Left hindlimb (tissue), 1 donor: Measurements from ENCODE around the gene FARSB.

ENCODE experiments used
- DNase-seq: peaks from one replicate; pipeline ENCODE4 v3.0.0-alpha.2; 2018

Gene FARSB

DNA sequence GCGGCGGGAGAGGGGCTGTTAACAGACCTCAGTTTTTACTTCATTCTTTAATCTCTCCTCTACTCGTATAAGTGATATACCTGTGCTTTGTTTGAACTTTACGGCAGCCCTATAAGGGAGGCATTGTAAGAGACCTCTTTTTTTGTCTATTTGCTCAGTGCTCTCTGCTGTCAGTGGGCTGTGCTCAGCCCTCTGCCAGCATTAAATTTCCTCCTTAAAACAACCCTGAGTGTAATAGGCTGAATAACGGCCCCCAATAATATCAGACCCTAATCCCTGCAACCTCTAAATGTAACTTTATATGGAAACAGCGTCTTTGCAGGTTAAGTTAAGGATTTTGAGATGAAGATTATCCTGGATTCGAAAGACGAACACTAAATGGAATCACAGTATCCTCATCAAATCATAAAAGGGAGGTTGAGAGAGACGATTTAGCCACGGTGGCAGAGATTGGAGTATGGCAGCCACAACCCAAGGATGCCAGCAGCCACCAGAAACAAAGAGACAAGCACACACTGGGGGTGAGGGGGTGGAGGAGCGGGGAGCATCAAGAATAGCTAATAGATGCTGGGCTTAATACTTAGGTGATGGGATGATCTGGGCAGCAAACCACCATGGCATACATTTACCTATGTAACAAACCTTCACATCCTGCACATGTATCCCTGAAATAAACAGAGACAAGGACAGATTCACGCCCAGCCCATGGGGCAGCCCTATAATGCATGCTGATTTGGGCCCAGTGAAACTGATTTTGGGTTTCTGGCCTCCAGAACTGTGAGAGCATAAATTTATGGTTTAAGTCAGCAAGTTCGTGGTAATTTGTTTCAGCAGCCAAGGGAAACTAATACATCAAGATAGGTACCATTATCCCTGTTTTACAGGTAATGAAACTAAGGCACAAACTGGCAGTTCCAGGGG, 894 bp upstream of the FARSB start:
- no peak for DNase-seq

DNA sequence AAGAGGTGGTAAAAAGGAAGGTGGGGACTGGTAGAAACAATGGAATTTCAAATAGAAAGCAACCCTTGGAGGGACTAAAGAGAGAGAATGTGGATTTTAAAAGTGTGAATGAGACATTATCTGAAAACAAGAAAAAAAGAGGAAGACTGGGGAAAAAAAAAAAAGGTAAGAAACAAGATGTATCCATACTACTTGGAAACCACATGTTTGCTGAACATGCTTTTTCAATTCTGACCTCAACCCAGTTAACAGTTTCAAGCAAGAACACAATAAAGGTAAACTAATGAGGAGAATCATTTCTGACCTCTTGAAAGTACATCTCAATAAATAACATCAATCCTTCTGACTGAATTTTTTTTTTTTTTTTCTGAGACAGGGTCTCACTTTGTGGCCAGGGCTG, 2.6 kb downstream of the FARSB start:
- DNase-seq, result no peak

DNA sequence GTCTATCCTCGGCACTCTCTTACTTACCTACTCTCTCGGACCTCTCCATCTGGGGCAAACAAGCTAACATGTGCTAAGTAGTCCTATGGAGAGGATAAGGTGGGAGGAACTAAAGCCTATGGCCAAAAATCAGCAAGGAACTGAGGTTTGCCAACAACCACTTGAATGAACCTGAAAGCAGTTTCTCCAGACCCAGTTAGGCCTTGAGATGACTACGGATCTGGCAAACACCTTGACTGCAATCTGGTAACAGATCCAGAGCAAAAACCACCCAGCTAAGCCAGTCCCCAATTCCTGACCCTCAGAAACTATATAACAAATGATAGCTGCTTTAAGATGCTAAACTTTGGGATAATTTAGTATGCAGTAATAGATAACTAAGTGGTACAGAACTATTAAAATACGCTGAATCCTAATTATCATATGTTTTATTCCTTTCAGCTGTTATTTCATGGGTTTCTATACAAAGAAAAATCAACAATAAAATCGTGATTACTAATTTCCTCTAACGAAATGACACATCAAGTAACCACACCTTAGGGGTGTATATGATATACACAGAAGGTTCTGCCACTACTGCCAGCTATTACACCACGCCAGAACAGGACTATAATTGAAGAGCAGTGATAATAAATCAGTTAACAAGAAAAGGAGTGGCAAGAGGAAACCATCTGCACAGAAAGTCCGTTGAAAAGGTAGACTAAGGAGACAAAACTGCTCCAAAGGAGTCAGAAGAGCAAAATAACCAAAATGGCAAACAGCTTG, 3.2 kb downstream of the FARSB start:
- no peak for DNase-seq

DNA sequence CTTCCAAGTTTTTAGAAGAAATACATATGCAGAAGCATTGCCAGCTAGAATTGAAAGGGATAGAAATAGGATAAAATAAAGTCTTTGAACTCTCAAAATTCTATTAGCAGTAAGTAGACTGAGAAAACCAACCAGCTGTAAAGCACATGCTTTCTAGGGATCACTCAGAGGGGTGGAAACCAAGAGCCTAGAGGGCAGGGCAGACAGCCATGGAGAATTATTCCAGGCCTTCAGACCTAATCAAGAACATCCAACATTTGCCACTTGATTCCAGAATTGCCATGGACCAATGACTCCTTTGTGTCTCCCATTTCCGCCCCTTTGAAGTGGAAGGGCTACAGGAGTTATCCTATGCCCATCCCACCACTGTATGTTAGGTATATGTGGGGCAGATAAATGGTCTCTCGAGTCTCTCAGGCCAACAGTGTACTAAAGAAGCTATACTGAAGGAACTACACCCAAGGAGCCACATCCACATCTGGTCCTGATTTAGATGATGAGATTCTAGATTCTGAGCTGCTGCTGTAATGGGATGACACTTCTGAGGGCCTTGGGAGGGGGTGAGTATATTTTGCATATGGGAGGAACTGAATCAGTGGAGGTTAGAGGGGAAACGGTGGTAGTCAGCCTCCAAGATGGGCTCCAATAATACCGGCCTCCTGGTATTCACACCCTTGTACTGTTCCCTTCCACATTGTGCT, 4.0 kb downstream of the FARSB start:
- DNase-seq, result no peak

DNA sequence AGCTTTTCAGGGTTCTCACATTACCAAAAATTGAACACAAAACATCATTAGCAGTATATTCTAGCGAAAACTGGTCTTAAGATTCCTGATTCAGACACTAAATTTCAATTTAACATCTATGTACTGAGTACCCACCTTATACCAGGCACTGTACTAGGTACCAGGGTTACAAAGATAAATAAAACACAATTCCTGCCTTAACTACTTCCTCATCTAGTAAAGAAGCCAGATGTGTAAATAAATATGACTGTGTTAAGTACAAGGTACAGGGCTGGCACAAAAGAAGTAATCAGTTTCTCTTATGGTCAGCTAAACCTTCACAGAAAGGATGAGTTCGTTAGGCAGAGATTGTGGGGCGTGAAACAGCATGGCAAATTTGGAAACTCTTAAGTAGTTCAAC, 6.1 kb downstream of the FARSB start:
- no peak for DNase-seq

DNA sequence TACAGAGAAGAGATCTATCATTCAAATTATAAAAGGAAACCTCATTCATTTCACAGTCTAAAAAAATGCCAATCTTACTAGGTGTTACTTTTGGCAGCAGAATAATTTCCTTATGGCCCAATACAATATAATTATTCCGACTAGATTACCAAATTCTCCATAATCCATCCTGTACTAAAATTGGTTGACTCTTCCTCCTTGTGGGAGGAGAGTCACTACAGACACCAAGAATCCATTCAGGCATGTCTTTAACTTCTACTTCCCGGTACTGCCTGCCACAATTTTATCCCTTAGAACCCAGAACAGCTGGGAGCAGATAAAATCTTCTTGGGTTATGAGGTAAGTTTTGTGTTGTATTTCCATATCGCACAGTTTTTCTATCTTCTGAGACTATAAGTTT, 9.9 kb downstream of the FARSB start:
- DNase-seq, result no peak

DNA sequence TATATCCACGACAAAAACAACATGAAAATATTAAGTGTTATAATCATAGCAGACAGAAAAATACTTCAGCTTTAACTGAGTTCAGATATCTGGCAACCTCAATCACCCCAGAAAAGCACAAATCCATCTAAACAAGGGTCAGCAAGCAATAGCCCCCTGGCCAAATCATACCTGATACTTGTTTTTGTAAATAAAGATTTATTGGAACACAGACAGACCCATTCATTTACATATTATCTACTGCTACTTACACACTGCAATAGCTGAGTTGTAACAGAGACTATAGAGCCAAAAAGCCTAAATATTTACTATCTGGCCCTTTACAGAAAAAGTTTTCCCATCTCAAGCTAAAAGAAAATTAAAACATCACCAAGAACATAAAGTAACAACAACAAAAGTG, 12.8 kb downstream of the FARSB start:
- no peak for DNase-seq

DNA sequence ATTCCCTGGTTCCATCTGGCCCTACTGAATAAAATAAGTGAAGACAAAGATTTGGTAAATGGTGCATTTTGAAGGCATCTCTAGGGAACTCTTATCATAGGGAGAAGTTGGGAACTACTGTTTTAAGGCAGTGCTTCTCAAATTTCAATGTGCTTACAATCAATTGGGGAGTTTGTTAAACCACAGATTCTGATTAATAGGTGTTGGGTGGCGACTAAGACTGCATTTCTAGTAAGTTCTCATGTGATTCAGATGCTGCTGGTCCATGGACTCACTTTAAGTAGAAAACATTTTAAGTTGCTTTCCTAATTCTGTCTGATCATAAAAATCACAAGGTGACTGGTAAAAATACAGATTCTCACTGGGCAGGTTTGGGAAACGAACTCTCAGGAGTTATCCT, 14.6 kb downstream of the FARSB start:
- no peak for DNase-seq

DNA sequence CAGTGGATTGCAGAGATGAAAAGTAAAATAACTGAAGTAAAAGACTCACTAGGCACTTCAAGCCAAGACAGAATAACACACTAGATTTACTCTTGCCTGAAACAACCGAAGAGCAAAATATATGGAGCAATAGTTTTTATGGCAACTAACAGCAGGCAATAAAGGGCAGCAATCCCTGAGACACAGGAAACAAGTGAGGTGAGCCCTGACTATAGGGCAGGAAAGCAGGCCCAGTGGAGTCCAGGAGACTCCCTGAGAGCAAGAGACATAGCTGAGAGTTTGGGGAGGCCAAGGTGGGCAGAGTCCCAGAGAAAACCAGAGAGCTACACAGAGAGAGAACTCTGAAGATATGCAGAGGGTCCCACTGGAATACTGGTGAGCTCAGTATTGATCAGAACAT, 18.8 kb downstream of the FARSB start:
- DNase-seq, result no peak

DNA sequence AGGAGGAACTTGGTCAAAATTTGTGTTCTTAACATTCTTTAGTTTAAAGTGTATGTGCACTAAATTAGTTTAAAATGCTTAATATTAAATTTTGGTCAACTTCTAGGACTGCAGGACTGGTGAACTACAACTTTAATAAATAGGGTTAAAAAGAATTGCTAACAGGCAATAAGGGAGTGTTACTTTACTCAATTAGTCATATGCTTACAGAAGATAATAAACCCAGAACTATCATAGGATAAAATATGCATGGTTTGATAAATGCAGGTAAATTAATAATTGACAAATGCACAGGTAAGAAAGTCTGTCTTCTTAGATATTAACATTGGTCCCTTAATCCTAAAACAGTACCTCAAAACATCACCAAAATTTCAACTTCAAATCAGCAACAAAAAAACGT, 20.6 kb downstream of the FARSB start:
- DNase-seq, result no peak

DNA sequence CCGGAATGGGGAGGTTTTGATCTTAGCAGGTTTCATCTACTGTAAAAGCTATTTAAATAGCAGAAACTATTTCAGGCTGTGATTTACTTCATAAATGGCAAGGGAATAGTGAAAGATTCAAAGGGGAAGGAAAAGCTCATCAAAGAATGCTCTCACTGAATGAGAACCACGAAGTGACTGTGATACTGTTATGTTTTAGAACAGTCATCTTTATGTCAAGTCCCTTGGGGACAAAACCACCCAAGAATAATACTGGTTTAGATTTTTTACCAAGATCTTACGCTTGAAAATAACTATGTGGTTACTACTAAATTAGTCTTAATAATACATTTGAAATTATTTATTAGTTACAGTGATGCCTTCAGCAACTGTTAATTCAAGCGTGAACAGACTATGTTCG, 28.1 kb downstream of the FARSB start:
- DNase-seq, result no peak

DNA sequence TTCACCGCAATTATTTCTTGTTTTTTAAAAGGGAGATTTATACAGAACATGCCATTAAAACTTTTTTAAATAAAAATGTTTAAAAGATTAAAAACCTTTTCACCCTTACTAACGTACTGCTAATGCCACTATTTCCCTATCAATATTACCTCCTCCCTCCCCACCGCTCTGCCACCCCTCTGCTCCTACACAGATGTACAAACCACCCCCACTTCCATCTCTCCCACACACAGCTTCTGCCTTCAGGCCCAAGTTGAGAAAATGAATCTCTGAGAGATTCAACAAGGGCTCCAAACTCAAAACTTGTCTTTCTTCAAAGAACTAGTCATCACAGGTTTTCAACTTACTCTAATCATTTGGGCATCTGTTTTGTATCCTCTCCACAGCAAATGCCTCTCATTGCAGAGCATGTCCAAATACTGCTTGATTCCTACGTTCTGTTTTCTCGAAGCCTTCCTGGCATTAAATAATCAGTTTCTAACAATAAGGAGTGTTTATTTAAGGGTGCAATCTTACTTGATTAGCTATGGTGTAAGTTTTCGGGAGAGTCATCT, 32.1 kb downstream of the FARSB start:
- DNase-seq, result no peak

DNA sequence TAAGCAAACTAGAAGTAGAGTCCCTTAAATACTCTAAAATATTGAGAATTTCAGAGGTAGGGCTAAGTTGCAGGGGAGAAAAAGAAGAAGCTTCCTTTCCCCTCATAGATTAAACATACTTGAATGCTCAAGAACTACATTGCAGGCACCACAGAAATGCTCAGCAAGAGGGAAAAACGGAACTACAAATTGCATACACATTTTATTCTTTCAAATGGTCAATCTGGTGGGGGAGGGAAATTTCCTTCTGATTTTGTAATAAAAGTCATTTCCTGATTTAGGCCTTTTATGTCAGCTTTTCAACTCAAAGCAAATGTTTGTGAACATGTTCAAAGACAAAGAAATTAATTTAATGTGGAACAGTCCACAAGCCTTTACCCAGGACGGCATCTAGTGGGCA, 33.0 kb downstream of the FARSB start:
- DNase-seq, result no peak

DNA sequence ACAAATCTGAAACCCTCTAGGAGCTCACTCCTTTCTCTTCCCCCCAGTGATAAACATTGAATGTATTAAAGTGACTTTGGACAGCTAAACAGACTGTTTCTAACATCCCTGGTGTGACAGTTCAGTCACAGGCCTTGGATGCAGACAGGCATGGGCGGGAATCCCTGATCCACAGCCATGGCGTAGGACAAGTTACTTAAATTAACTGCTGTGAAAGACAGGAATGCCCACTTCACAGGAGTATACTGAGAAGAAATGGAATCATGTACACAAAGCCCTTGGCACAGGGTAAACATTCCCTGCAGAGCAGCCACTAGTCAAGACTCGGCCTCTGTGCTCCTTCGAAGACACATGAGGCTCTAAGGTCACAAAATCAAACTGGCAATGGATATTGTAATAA, 34.0 kb downstream of the FARSB start:
- DNase-seq, result no peak

DNA sequence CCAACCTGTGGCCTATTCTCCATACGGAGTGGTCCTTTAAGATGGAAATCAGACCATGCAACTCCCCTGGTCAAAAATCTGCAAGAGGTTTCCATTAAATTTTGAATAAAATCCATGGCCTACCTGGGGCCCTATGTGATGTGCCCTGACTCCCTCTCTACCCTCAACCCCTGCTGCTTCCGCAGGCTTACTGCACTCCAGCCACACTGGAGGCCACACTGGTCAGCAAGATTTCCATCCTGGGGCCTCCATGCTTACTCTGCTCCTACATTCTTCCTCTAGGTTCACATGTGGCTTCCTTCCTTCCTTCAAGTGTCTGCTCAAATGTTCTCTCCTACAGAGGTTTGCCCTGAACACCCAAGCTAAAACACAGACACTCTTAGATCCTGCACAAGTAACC, 40.6 kb downstream of the FARSB start:
- no peak for DNase-seq

DNA sequence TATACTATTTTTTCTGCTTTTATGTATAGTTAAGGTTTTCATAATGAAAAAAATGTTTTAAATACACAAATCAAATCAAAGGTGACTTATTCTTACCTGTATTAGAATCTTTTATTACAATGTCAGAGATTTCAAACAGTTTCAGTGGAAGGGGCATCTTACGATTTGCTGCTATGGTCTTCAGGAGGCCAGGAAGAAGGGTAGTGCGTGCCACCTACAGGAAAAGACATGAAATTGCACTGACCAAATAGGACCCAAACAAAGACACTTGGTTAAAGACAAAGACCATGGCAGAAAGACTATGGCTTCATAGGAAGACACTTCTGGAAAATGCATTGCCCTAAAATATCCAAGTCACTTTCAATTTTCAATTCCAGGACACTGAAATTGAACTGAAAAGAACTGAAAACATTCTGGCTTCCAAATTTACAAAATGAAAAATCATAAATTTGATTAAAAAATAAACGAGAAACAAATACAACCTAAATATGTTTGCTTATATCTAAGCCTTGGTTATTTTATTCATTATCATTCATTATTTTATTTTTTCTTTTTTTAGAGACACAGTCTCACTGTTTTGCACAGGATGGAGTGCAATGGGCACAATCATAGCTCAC, 42.1 kb downstream of the FARSB start:
- no peak for DNase-seq

DNA sequence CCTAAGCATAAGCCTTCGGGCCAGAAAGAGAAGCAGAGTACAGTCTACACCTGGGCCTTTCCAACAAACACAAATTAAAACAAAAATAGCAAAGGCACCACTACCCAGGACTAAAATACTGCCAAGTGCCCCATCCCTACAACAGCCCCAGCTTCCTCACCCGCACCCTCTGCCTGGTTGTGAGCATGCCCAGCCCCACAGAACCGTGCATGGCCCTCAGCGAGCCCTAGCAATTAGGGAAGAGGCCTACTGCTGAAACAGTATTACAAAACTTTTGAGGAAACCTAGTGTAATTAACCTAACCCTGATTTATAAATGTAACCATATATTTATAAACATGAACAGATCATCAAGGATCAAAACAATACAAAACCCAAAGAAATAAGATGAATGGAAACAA, 44.2 kb downstream of the FARSB start:
- no peak for DNase-seq

DNA sequence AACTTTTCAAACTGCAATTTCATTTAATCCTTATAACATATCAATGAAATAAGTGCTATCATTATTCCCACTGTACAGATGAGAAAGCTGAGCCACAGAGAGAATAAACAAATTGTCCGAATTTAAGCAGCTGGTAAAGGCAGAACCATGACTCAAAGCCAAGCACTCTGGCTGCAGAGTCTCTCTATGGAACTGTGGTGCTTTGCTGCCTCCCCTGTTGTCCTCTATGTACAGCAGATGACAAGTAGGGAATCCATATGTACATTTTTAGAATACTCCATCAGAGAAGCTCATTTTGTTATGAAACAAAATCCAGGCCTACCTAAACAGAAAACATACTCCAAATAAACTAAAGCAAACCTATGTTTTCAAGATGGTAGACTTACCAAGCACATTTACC, 45.1 kb downstream of the FARSB start:
- DNase-seq, result no peak

DNA sequence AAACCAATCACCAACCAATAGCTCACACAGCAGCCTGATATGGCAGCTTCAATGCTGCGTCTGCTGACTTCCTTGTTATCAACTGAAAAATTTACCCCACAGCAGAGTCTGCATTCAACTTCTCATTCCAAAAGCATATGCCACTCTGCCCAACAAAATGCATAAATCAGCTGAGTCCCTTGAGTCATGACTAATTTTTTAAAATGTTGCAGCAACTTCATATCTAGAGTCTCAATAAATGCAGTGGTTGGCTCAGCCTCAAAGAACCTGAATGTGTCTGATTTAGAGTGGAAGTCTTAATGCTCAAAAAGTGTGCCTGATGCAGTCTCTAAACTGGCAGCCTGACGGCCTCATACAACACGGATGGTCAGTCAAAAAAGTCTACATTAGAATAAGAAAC, 46.5 kb downstream of the FARSB start:
- DNase-seq, result no peak

DNA sequence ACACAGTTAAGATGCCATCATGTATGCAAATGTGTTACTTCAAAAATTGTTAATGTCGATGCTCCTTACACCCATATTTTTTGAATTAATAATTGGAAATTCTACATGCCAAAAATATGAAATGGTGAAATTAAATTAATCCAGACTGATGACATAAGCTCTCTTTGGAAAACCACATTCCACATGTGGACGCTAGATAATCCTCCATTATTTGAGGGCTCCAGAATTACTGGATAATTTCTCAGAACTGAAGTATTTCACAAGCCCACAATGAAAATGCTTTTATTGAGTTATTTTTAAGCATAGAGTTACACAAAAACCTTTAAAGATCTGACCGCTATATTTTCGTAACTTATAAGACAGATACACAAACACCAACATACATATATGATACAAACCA, 47.8 kb downstream of the FARSB start:
- no peak for DNase-seq

DNA sequence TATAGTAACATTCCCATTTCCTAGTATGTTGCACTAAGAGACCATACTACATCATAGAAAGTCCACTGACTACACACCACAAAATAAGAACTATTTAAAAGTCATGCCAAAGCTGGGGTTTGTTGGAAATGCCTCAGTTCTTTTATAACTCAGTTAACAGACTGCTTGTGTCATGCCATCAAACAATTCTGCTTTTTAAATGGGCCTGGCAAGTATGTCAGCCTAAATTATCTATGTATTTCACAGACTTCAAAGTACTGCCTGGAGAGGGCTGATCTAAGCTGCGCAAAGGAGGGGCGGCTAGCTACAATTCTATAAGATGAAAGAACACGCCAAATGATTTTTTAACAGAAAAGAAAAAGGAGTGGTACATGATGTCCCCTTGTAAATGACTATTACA, 49.6 kb downstream of the FARSB start:
- no peak for DNase-seq

DNA sequence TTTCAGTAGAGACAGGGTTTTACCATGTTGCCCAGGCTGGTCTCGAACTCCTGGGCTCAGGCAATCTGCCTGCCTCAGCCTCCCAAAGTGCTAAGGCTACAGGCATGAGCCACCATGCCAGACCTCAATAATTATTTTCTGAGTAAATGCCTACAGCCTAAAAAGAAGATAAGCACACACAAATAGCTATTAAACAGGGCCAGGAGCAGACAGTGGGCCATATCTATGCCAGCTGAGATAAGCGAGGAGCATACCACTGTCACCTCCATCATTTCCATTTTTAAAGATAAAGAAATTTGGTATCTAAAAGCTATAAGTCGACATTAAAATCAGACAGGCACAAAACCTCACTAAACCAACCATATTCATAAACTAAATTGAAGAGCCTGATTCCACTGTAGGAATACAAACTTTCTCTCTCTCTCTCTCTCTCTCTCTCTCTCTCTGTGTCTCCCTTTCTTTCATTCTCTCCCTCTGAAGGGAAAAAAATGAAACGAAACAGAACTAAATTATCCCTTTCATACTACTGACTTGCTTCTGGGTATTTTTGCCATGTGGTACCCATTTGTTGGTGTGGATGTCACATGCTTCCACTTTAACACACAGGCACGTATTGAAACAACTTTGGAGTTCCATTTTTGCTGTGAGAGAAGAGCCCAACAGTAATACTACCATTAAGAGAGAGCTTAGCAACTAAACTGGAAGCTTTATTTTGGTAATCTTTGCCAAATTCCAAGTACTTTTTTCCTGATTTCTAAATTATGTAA, 51.0 kb downstream of the FARSB start:
- DNase-seq, result no peak
